ENCODE measurements around the gene CACNA2D3. TPM values are rescaled to one million over a fixed set of nuclear protein-coding genes. Genes with fewer than 3 reads are reported as not detected.
A peak's percentile ranks its signal among the peaks of the same experiment; 100 is the strongest.

CACNA2D3 gene
- total RNA-seq, 1 donor from 2014 or later: 21.2 TPM

GRCh38 chr3:54850484-54851018, 728.2 kb downstream of the CACNA2D3 start:
- no peaks in the 10 kb centered on the region for H3K9me3 ChIP-seq (replicated peaks)
- H3K4me3 ChIP-seq: no peak overlapping the region
- TF ChIP-seq CTCF (IDR thresholded peaks at IDR 0.05; ENCODE audit: borderline replicate concordance): no peak
- H3K27me3 ChIP-seq (ENCODE audit: low read depth): peaks cover 6% of the 10 kb centered on the region
- H3K27ac ChIP-seq (replicated peaks): no peak overlapping the region
- no peaks in the 10 kb centered on the region for H3K36me3 ChIP-seq
- intact Hi-C loops (cut with micrococcal nuclease): loop anchor here (10.0 kb wide), 1 partner anchor 314 kb away; no protein-coding TSS in a partner anchor
- DNase-seq: no peak
- no peaks in the 10 kb centered on the region for H3K4me1 ChIP-seq

DNA sequence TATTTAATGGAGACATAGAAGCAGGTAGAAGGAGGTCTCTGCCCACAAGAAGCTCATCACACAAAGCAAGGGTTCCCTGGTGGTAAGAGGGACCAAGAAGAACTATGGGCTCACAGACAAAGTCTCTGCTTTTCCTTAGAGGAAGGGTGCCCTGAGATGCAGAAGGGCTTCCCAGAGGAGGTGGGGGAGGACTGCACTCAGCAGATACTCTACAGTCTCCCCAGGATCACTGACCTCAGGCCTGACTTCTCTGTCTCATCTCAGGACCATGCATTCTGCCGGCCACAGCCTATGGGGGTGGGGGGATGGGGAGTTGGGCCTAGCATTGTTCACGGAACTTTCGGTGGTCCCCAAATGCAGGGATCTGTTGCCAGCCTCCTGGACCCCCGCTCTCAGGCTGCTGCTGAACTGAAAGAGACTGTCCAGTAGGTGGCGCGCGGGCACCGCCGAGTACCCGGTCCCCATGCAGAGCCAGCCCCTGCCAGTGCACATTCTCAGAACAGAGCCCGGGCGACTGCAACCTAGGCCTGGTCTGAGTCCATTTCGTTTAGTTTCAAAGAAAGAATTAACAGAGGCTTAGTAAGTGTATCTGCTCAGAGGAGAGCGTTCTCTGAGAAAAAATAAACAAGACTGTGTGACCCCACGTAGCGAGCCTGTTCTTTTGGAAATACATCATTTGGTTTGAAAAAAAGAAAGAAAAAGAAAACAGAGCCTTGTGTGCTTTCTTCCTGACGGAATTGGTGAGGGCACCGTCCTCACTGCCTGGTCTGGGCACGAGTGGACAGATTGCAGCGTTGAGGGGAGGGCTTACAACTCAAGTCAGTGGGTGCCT, 731.4 kb downstream of the CACNA2D3 start:
- no peaks in the 10 kb centered on the region for H3K27me3 ChIP-seq (ENCODE audit: low read depth)
- DNase-seq: peak; percentile 70
- H3K27ac ChIP-seq (replicated peaks): no peak overlapping the region
- intact Hi-C loops (cut with micrococcal nuclease): loop anchor here (10.0 kb wide), 1 partner anchor 311 kb away; no protein-coding TSS in a partner anchor
- TF ChIP-seq CTCF (IDR thresholded peaks at IDR 0.05; ENCODE audit: borderline replicate concordance): peak; percentile 89
- H3K9me3 ChIP-seq (replicated peaks): no peaks in the 10 kb centered on the region
- no peak overlapping the region for H3K4me3 ChIP-seq
- H3K4me1 ChIP-seq: peaks cover 7% of the 10 kb centered on the region
- no peaks in the 10 kb centered on the region for H3K36me3 ChIP-seq

DNA sequence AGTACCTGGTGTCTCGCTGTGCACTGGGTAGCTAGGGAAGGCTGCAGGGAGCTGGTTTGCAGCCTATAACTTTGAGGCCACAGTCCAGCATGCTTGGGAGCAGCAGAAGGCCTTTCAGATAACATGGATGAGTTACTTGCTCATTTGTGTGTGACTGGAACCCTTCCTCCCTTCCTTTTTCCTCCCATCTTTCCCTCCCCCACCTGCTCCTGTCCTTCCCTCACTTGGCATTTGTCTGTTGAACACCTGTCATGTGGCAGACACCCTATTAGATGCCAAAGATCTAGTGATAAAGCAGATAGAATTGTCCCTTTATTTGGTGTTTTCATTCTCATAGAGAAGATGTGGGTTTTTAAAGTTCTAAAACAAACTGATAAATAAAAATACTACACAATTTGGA, 733.9 kb downstream of the CACNA2D3 start:
- H3K36me3 ChIP-seq: no peaks in the 10 kb centered on the region
- no peak for DNase-seq
- H3K4me3 ChIP-seq: no peak overlapping the region
- no peak for TF ChIP-seq CTCF (IDR thresholded peaks at IDR 0.05; ENCODE audit: borderline replicate concordance)
- H3K4me1 ChIP-seq: peaks cover 30% of the 10 kb centered on the region
- H3K27ac ChIP-seq (replicated peaks): no peak overlapping the region
- no peaks in the 10 kb centered on the region for H3K9me3 ChIP-seq (replicated peaks)
- no peaks in the 10 kb centered on the region for H3K27me3 ChIP-seq (ENCODE audit: low read depth)
- intact Hi-C loops (cut with micrococcal nuclease): loop anchor here (10.0 kb wide), 1 partner anchor 309 kb away; no protein-coding TSS in a partner anchor

DNA sequence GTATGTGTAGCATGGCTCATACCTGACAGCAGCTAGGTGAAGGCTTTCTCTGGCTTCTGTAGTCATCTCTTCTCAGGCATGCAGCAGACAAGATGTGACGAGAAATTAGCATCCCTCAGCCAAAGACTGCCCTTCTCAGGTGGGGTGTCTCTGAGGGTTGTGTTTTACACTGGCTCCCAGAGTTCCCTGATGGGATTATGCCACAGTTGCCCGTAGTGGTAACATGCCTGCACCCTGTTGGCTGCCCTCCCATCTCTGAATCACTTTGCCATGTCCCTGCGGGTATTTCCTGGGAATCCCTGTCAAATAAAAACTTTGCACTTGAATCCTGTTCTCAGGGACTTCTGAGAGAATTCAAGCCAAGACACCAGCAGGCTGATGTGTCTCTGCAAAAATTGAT, 735.0 kb downstream of the CACNA2D3 start:
- no peak for TF ChIP-seq CTCF (IDR thresholded peaks at IDR 0.05; ENCODE audit: borderline replicate concordance)
- no peaks in the 10 kb centered on the region for H3K9me3 ChIP-seq (replicated peaks)
- no peaks in the 10 kb centered on the region for H3K27me3 ChIP-seq (ENCODE audit: low read depth)
- H3K4me3 ChIP-seq: no peak overlapping the region
- H3K4me1 ChIP-seq: peaks cover 34% of the 10 kb centered on the region
- DNase-seq: no peak
- no peaks in the 10 kb centered on the region for H3K36me3 ChIP-seq
- intact Hi-C loops (cut with micrococcal nuclease): loop anchor here (10.0 kb wide), 1 partner anchor 307 kb away; no protein-coding TSS in a partner anchor
- no peak overlapping the region for H3K27ac ChIP-seq (replicated peaks)

- Histone ChIP-seq H3K4me3 (no peak overlapping the region), H3K36me3 (no peaks in the 10 kb centered on the region), H3K27me3 (ENCODE audit: low read depth) (no peaks in the 10 kb centered on the region), H3K27ac (replicated peaks) (no peak overlapping the region), H3K9me3 (replicated peaks) (no peaks in the 10 kb centered on the region), H3K4me1 (peaks cover 34% of the 10 kb centered on the region)
- intact Hi-C loops (cut with micrococcal nuclease): loop anchor here (10.0 kb wide), 1 partner anchor 307 kb away; no protein-coding TSS in a partner anchor
- no peak for TF ChIP-seq CTCF (IDR thresholded peaks at IDR 0.05; ENCODE audit: borderline replicate concordance)
- DNase-seq: no peak
These were observed 735.9 kb downstream of the CACNA2D3 start for GRCh38 chr3:54858093-54858785.
